ENCODE results near the gene NAT9. TPM values are rescaled to one million over a fixed set of nuclear protein-coding genes. Genes with fewer than 3 reads are reported as not detected.

Gene NAT9
- total and polyA plus RNA-seq, 2 of the 4 experiments (the other 2 are of a cell fraction): 48.9 to 62.0 TPM

Small RNA genes lying within 50 kb of the gene (microRNA-seq; reads per million reads assigned to microRNA genes)
- 50.4 reads per million, percentile 45 among the genes with 10 or more reads in this experiment for gene MIR3615 (ENCODE audit: unreplicated experiment)

Other genes with a start within 250 kb of the NAT9 start
- not detected in 2 replicates for gene CD300LB, start 244.9 kb downstream of the NAT9 start, total RNA-seq (2012; rRNA removed)
- gene CD300LB, start 244.9 kb downstream of the NAT9 start, polyA plus RNA-seq (2012; rRNA removed): not detected in 2 replicates
- not detected in 2 replicates for gene CD300C, start 230.2 kb downstream of the NAT9 start, total RNA-seq (2012; rRNA removed)
- not detected in 2 replicates for gene CD300C, start 230.2 kb downstream of the NAT9 start, polyA plus RNA-seq (2012; rRNA removed)
- gene CD300H, start 208.8 kb downstream of the NAT9 start, total RNA-seq (2012; rRNA removed): not detected in 2 replicates
- not detected in 2 replicates for gene CD300H, start 208.8 kb downstream of the NAT9 start, polyA plus RNA-seq (2012; rRNA removed)
- gene CD300LD, start 184.1 kb downstream of the NAT9 start, total RNA-seq (2012; rRNA removed): not detected in 2 replicates
- gene CD300LD, start 184.1 kb downstream of the NAT9 start, polyA plus RNA-seq (2012; rRNA removed): not detected in 2 replicates
- not detected in 2 replicates for gene CD300E, start 152.6 kb downstream of the NAT9 start, total RNA-seq (2012; rRNA removed)
- gene CD300E, start 152.6 kb downstream of the NAT9 start, polyA plus RNA-seq (2012; rRNA removed): not detected in 2 replicates
- gene CD300LF, start 63.4 kb downstream of the NAT9 start, total RNA-seq (2012; rRNA removed): not detected in 2 replicates
- gene CD300LF, start 63.4 kb downstream of the NAT9 start, polyA plus RNA-seq (2012; rRNA removed): not detected in 2 replicates
- not detected in 2 replicates for gene RAB37, start 39.1 kb downstream of the NAT9 start, total RNA-seq (2012; rRNA removed)
- gene RAB37, start 39.1 kb downstream of the NAT9 start, polyA plus RNA-seq (2012; rRNA removed): 0.19 TPM in 1 of 2 replicates, not detected in the other
- gene NHERF1, start 27.7 kb downstream of the NAT9 start, total RNA-seq (2012; rRNA removed): 3.3 and 3.8 TPM in 2 replicates
- 11.8 and 14.5 TPM in 2 replicates for gene NHERF1, start 27.7 kb downstream of the NAT9 start, polyA plus RNA-seq (2012; rRNA removed)
- not detected in 2 replicates for gene GRIN2C, start 83.5 kb upstream of the NAT9 start, total RNA-seq (2012; rRNA removed)
- gene GRIN2C, start 83.5 kb upstream of the NAT9 start, polyA plus RNA-seq (2012; rRNA removed): 0.22 TPM in 1 of 2 replicates, not detected in the other
- 12.2 and 12.4 TPM in 2 replicates for gene FDXR, start 96.6 kb upstream of the NAT9 start, total RNA-seq (2012; rRNA removed)
- 18.6 and 21.9 TPM in 2 replicates for gene FDXR, start 96.6 kb upstream of the NAT9 start, polyA plus RNA-seq (2012; rRNA removed)
- not detected in 2 replicates for gene FADS6, start 117.3 kb upstream of the NAT9 start, total RNA-seq (2012; rRNA removed)
- not detected in 2 replicates for gene FADS6, start 117.3 kb upstream of the NAT9 start, polyA plus RNA-seq (2012; rRNA removed)
- not detected in 2 replicates for gene USH1G, start 146.9 kb upstream of the NAT9 start, total RNA-seq (2012; rRNA removed)
- not detected in 2 replicates for gene USH1G, start 146.9 kb upstream of the NAT9 start, polyA plus RNA-seq (2012; rRNA removed)
- gene OTOP2, start 147.9 kb upstream of the NAT9 start, total RNA-seq (2012; rRNA removed): not detected in 2 replicates
- gene OTOP2, start 147.9 kb upstream of the NAT9 start, polyA plus RNA-seq (2012; rRNA removed): not detected in 2 replicates
- not detected in 2 replicates for gene OTOP3, start 159.6 kb upstream of the NAT9 start, total RNA-seq (2012; rRNA removed)
- not detected in 2 replicates for gene OTOP3, start 159.6 kb upstream of the NAT9 start, polyA plus RNA-seq (2012; rRNA removed)
- 0.18 and 0.56 TPM in 2 replicates for gene HID1, start 196.4 kb upstream of the NAT9 start, total RNA-seq (2012; rRNA removed)
- 1.7 and 2.7 TPM in 2 replicates for gene HID1, start 196.4 kb upstream of the NAT9 start, polyA plus RNA-seq (2012; rRNA removed)
- 5.6 and 5.7 TPM in 2 replicates for gene CDR2L, start 211.3 kb upstream of the NAT9 start, total RNA-seq (2012; rRNA removed)
- gene CDR2L, start 211.3 kb upstream of the NAT9 start, polyA plus RNA-seq (2012; rRNA removed): 18.9 and 23.2 TPM in 2 replicates
- gene MRPL58, start 236.3 kb upstream of the NAT9 start, total RNA-seq (2012; rRNA removed): 42.5 and 53.9 TPM in 2 replicates
- 49.0 and 53.0 TPM in 2 replicates for gene MRPL58, start 236.3 kb upstream of the NAT9 start, polyA plus RNA-seq (2012; rRNA removed)

Data from IMR-90 (cell line).